ENCODE data around the gene CNOT9.

The CNOT9 gene

GRCh38 chr2:218618102-218618860, 49.6 kb downstream of the CNOT9 start:
- Histone ChIP-seq H4K20me1 (ENCODE audit: insufficient read depth, low read length) (no peaks in the 10 kb centered on the region), H3K36me3 (replicated peaks; ENCODE audit: insufficient read depth, low read length) (no peaks in the 10 kb centered on the region), H3K9ac (ENCODE audit: low read length) (no peak overlapping the region), H3K9me3 (replicated peaks; ENCODE audit: insufficient read depth, low read length) (no peaks in the 10 kb centered on the region), H2AFZ (ENCODE audit: low read length) (no peak overlapping the region), H3K79me2 (ENCODE audit: low read length) (no peaks in the 10 kb centered on the region), H3K4me2 (ENCODE audit: low read depth, low read length) (no peak overlapping the region), H3K27ac (ENCODE audit: low read length) (no peak overlapping the region), H3K27me3 (replicated peaks; ENCODE audit: insufficient read depth, low read length) (no peaks in the 10 kb centered on the region), H3F3A (ENCODE audit: insufficient read depth, low read length) (no peaks in the 10 kb centered on the region), H3K4me3 (ENCODE audit: low read length) (no peak overlapping the region), H3K9me2 (replicated peaks; ENCODE audit: insufficient read depth, low read length) (no peaks in the 10 kb centered on the region), H3K4me1 (ENCODE audit: low read length) (no peaks in the 10 kb centered on the region)
- no peak for DNase-seq
- TF ChIP-seq EZH2phosphoT487 (IDR thresholded peaks at IDR 0.05; ENCODE audit: low read length) = no peak
- TF ChIP-seq CTCF (IDR thresholded peaks at IDR 0.05; ENCODE audit: low read length) = peak; percentile 20

- Histone ChIP-seq H4K20me1 (ENCODE audit: insufficient read depth, low read length) (no peaks in the 10 kb centered on the region), H3K4me2 (ENCODE audit: low read depth, low read length) (no peak overlapping the region)
These were observed 52.4 kb downstream of the CNOT9 start for GRCh38 chr2:218621007-218621406.

GRCh38 chr2:218622606-218623365, 54.1 kb downstream of the CNOT9 start:
- H3K4me3 ChIP-seq (ENCODE audit: low read length) = no peak overlapping the region
- no peak overlapping the region for H3K4me2 ChIP-seq (ENCODE audit: low read depth, low read length)
- H2AFZ ChIP-seq (ENCODE audit: low read length) = no peak overlapping the region
- no peak overlapping the region for H3K27ac ChIP-seq (ENCODE audit: low read length)
- H3K9me2 ChIP-seq (replicated peaks; ENCODE audit: insufficient read depth, low read length) = no peaks in the 10 kb centered on the region
- no peaks in the 10 kb centered on the region for H3K79me2 ChIP-seq (ENCODE audit: low read length)
- no peaks in the 10 kb centered on the region for H3K4me1 ChIP-seq (ENCODE audit: low read length)
- DNase-seq = no peak
- H3F3A ChIP-seq (ENCODE audit: insufficient read depth, low read length) = no peaks in the 10 kb centered on the region
- no peaks in the 10 kb centered on the region for H3K36me3 ChIP-seq (replicated peaks; ENCODE audit: insufficient read depth, low read length)
- no peaks in the 10 kb centered on the region for H3K27me3 ChIP-seq (replicated peaks; ENCODE audit: insufficient read depth, low read length)
- no peak overlapping the region for H3K9ac ChIP-seq (ENCODE audit: low read length)
- TF ChIP-seq CTCF (IDR thresholded peaks at IDR 0.05; ENCODE audit: low read length) (no peak), EZH2 (optimal IDR thresholded peaks at IDR 0.05; ENCODE audit: low read depth, low read length) (no peak), EZH2phosphoT487 (IDR thresholded peaks at IDR 0.05; ENCODE audit: low read length) (no peak)
- no peaks in the 10 kb centered on the region for H4K20me1 ChIP-seq (ENCODE audit: insufficient read depth, low read length)
- H3K9me3 ChIP-seq (replicated peaks; ENCODE audit: insufficient read depth, low read length) = no peaks in the 10 kb centered on the region

More at GRCh38 chr2:218621007-218621406, 52.4 kb downstream of the CNOT9 start:
- no peak for TF ChIP-seq CTCF (IDR thresholded peaks at IDR 0.05; ENCODE audit: low read length)
- TF ChIP-seq EZH2 (optimal IDR thresholded peaks at IDR 0.05; ENCODE audit: low read depth, low read length) = no peak
- TF ChIP-seq EZH2phosphoT487 (IDR thresholded peaks at IDR 0.05; ENCODE audit: low read length) = no peak
- Histone ChIP-seq H3K9me3 (replicated peaks; ENCODE audit: insufficient read depth, low read length) (no peaks in the 10 kb centered on the region), H2AFZ (ENCODE audit: low read length) (no peak overlapping the region), H3K9me2 (replicated peaks; ENCODE audit: insufficient read depth, low read length) (no peaks in the 10 kb centered on the region), H3K4me1 (ENCODE audit: low read length) (no peaks in the 10 kb centered on the region), H3K4me3 (ENCODE audit: low read length) (no peak overlapping the region), H3K27me3 (replicated peaks; ENCODE audit: insufficient read depth, low read length) (no peaks in the 10 kb centered on the region), H3K36me3 (replicated peaks; ENCODE audit: insufficient read depth, low read length) (no peaks in the 10 kb centered on the region), H3K79me2 (ENCODE audit: low read length) (no peaks in the 10 kb centered on the region), H3K27ac (ENCODE audit: low read length) (no peak overlapping the region), H3F3A (ENCODE audit: insufficient read depth, low read length) (no peaks in the 10 kb centered on the region), H3K9ac (ENCODE audit: low read length) (no peak overlapping the region)
- DNase-seq = no peak

Measured in MM.1S (cell line).